H1 (cell line): ENCODE measurements around the gene DHRS7C.

Experiments
- CBX5 ChIP-seq: fragments of 300-800, 300-1000 bp; sonication (generic); IDR thresholded peaks from 2 replicates; pipeline ENCODE4 v1.7.1; 2016; ENCODE audit warnings: antibody characterized with exemption, low read length, low read depth
- CTCF ChIP-seq, 3 experiments: IDR thresholded peaks; 1 replicate in 2 of 3; 2 replicates in 1 of 3; pipeline versions ENCODE4 v1.5.1 to v1.6.1; 2011; ENCODE audit warnings: low read length in 3 of 3, mild to moderate bottlenecking in 3 of 3, inconsistent platforms in 2 of 3, low read depth in 1 of 3, moderate library complexity in 1 of 3; ENCODE audit not compliant: insufficient read depth in 1 of 3; ENCODE audit errors: control extremely low read depth in 1 of 3
- EP300 ChIP-seq, 2 experiments: IDR thresholded peaks; 1 replicate in 1 of 2; 2 replicates in 1 of 2; pipeline ENCODE4 v1.6.1; 2011 to 2012; ENCODE audit warnings: low read depth in 2 of 2, low read length in 2 of 2, mild to moderate bottlenecking in 2 of 2, borderline replicate concordance in 1 of 2, inconsistent platforms in 1 of 2, moderate library complexity in 1 of 2
- EZH2 ChIP-seq: fragments of 200-600 bp; sonication (generic); IDR thresholded peaks from 2 replicates; pipeline ENCODE4 v1.7.1; 2012; ENCODE audit warnings: low read depth, mild to moderate bottlenecking, moderate library complexity, low read length, inconsistent platforms; ENCODE audit not compliant: severe bottlenecking
- SP2 ChIP-seq: IDR thresholded peaks from 2 replicates; pipeline ENCODE4 v1.6.1; 2012; ENCODE audit warnings: mild to moderate bottlenecking, low read length, inconsistent platforms
- TAF1 ChIP-seq: IDR thresholded peaks from 2 replicates; pipeline ENCODE4 v1.6.1; 2011; ENCODE audit warnings: mild to moderate bottlenecking, low read depth, low read length
- TF ChIP-seq, protein P1 (sequence below): IDR thresholded peaks from 2 replicates; pipeline ENCODE4 v1.6.1; 2012; ENCODE audit warnings: low read length, inconsistent platforms

- TF ChIP-seq CTCF (IDR thresholded peaks at IDR 0.05; ENCODE audit: control extremely low read depth in 1 of 3, insufficient read depth in 1 of 3, low read depth in 1 of 3, low read length in 3 of 3) (no peak), TAF1 (no peak), EZH2 (no peak), EP300 (IDR thresholded peaks at IDR 0.05; ENCODE audit: borderline replicate concordance in 1 of 2, low read depth in 2 of 2, low read length in 2 of 2) (no peak), CBX5 (no peak), SP2 (no peak)
- TF ChIP-seq, protein P1, sequence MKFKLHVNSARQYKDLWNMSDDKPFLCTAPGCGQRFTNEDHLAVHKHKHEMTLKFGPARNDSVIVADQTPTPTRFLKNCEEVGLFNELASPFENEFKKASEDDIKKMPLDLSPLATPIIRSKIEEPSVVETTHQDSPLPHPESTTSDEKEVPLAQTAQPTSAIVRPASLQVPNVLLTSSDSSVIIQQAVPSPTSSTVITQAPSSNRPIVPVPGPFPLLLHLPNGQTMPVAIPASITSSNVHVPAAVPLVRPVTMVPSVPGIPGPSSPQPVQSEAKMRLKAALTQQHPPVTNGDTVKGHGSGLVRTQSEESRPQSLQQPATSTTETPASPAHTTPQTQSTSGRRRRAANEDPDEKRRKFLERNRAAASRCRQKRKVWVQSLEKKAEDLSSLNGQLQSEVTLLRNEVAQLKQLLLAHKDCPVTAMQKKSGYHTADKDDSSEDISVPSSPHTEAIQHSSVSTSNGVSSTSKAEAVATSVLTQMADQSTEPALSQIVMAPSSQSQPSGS = no peak
Observed at GRCh38 chr17:9814337-9814945, 23.0 kb upstream of the DHRS7C start.
